Keratinocyte (primary cell): ENCODE results near the gene GABPB2. TPM values are rescaled to one million over a fixed set of nuclear protein-coding genes. Genes with fewer than 3 reads are reported as not detected.

Experiments
- DNase-seq: peaks from one replicate; pipeline ENCODE4 v3.0.0-alpha.2; 2011; ENCODE audit warnings: low read depth, missing footprints, low spot score
- FAIRE-seq: peaks from 2 replicates; lab custom pipeline; 2011; peaks lifted over from hg19 to GRCh38; lab: Jason Lieb, UNC
- H2AFZ ChIP-seq: 2 replicates; pipeline ENCODE4 v1.6.0; 2012; ENCODE audit warnings: low read length, control low read depth, inconsistent platforms; ENCODE audit not compliant: control insufficient read depth
- H3K27ac ChIP-seq: 2 replicates; pipeline ENCODE4 v1.5.1; 2011; ENCODE audit warnings: low read length; ENCODE audit not compliant: control insufficient read depth, insufficient read depth
- H3K27me3 ChIP-seq: 3 replicates; pipeline ENCODE4 v1.6.0; 2011; ENCODE audit warnings: low read length; ENCODE audit not compliant: control insufficient read depth, insufficient read depth; ENCODE audit errors: extremely low read depth
- H3K36me3 ChIP-seq, 2 experiments: 2 replicates in 1 of 2; 3 replicates in 1 of 2; pipeline ENCODE4 v1.5.1; 2011; ENCODE audit warnings: low read length in 2 of 2, mild to moderate bottlenecking in 1 of 2; ENCODE audit not compliant: control insufficient read depth in 2 of 2, insufficient read depth in 2 of 2; ENCODE audit errors: extremely low read depth in 1 of 2
- H3K4me1 ChIP-seq: 3 replicates; pipeline ENCODE4 v1.5.1; 2011; ENCODE audit warnings: low read length; ENCODE audit not compliant: control insufficient read depth, insufficient read depth; ENCODE audit errors: extremely low read depth
- H3K4me2 ChIP-seq: 3 replicates; pipeline ENCODE4 v1.6.0; 2011; ENCODE audit warnings: low read depth, low read length; ENCODE audit not compliant: control insufficient read depth, insufficient read depth; ENCODE audit errors: extremely low read depth
- H3K4me3 ChIP-seq, 3 experiments: fragments of 200-600 bp in 1 of 3; sonication (generic) in 1 of 3; 2 replicates in 2 of 3; 3 replicates in 1 of 3; pipeline ENCODE4 v1.5.1; 2011 to 2016; ENCODE audit warnings: low read length in 3 of 3, mild to moderate bottlenecking in 3 of 3, control low read depth in 2 of 3, inconsistent platforms in 1 of 3, low read depth in 1 of 3, mixed read lengths in 1 of 3, mixed run types in 1 of 3, moderate library complexity in 1 of 3; ENCODE audit not compliant: control insufficient read depth in 2 of 3, insufficient read depth in 2 of 3; ENCODE audit errors: extremely low read depth in 1 of 3
- H3K79me2 ChIP-seq: 2 replicates; pipeline ENCODE4 v1.6.0; 2012; ENCODE audit warnings: low read length; ENCODE audit not compliant: control insufficient read depth, insufficient read depth
- H3K9ac ChIP-seq: 3 replicates; pipeline ENCODE4 v1.6.0; 2011; ENCODE audit warnings: low read length; ENCODE audit not compliant: control insufficient read depth, insufficient read depth; ENCODE audit errors: extremely low read depth
- H3K9me1 ChIP-seq: 3 replicates; pipeline ENCODE4 v1.6.0; 2011; ENCODE audit warnings: low read length; ENCODE audit not compliant: control insufficient read depth, insufficient read depth; ENCODE audit errors: extremely low read depth
- H3K9me3 ChIP-seq: 2 replicates; pipeline ENCODE4 v1.5.1; 2012; ENCODE audit warnings: low read depth, low read length; ENCODE audit not compliant: control insufficient read depth
- H4K20me1 ChIP-seq: 3 replicates; pipeline ENCODE4 v1.6.0; 2011; ENCODE audit warnings: low read length; ENCODE audit not compliant: control insufficient read depth, insufficient read depth; ENCODE audit errors: extremely low read depth
- CTCF ChIP-seq, 3 experiments: IDR thresholded peaks in 1 of 3; conservative IDR thresholded peaks in 1 of 3; optimal IDR thresholded peaks in 1 of 3; 2 replicates in 2 of 3; 3 replicates in 1 of 3; pipeline versions ENCODE3 to v1.5.1; 2011; ENCODE audit warnings: low read length in 3 of 3, mild to moderate bottlenecking in 3 of 3, moderate library complexity in 2 of 3, control low read depth in 1 of 3, inconsistent platforms in 1 of 3; ENCODE audit not compliant: insufficient read depth in 2 of 3; ENCODE audit errors: extremely low read depth in 1 of 3
- EZH2 ChIP-seq: IDR thresholded peaks from one replicate; pipeline ENCODE4 v1.6.1; 2012; ENCODE audit warnings: inconsistent platforms, mild to moderate bottlenecking, low read length, moderate library complexity
- dilution Hi-C: fragments of 300-500 bp; cut with MboI; formaldehyde crosslinking; loops from one replicate; pipeline ENCODE4 v1.7.0; 2020; ENCODE audit warnings: low sequenced_read_pairs; ENCODE audit not compliant: extremely low pct_ligation_motif_present
- polyA plus RNA-seq, 5 experiments: library from polyadenylated mRNA; depleted of rRNA in 3 of 5; stranded (reverse) in 3 of 5; stranded (forward) in 1 of 5; unstranded in 1 of 5; fragments of >200 nt; gene quantifications; 1 replicate in 1 of 5; 2 replicates in 3 of 5; 3 replicates in 1 of 5; pipeline versions ENCODE4 v1.2.1 to v1.2.3, GENCODE V29; 2011 to 2012; ENCODE audit warnings: missing spikeins in 2 of 5, low read depth in 1 of 5, low replicate concordance in 1 of 5

The GABPB2 gene
- polyA plus RNA-seq, 1 donor (not counting 4 experiments of a cell fraction or from before 2014, with no cell fraction given), result 13.3 TPM

GRCh38 chr1:151147132-151147503, 76.6 kb downstream of the GABPB2 start:
- TF ChIP-seq CTCF (optimal IDR thresholded peaks at IDR 0.05 in 1 of 3, IDR thresholded peaks at IDR 0.05 in 1 of 3, conservative IDR thresholded peaks at IDR 0.05 in 1 of 3; ENCODE audit: extremely low read depth in 1 of 3, insufficient read depth in 2 of 3, low read length in 3 of 3), result no peak
- no peak for TF ChIP-seq EZH2
- H3K36me3 ChIP-seq, result no peaks in the 10 kb centered on the region
- H2AFZ ChIP-seq, result peak overlapping the region; percentile 91
- H4K20me1 ChIP-seq, result no peaks in the 10 kb centered on the region
- DNase-seq, result no peak
- H3K4me1 ChIP-seq, result peaks cover 15% of the 10 kb centered on the region
- H3K9me1 ChIP-seq, result no peaks in the 10 kb centered on the region
- H3K9ac ChIP-seq, result peak overlapping the region; percentile 78
- dilution Hi-C loops, result no loop called here
- peak overlapping the region; percentile 94 for H3K4me2 ChIP-seq
- no peak for FAIRE-seq
- H3K27me3 ChIP-seq, result peaks cover 15% of the 10 kb centered on the region
- no peaks in the 10 kb centered on the region for H3K79me2 ChIP-seq
- H3K4me3 ChIP-seq, result peak overlapping the region; percentile 48 to 78 (median 77)
- peak overlapping the region; percentile 59 for H3K27ac ChIP-seq
- H3K9me3 ChIP-seq, result no peaks in the 10 kb centered on the region

- no peak overlapping the region for H3K4me2 ChIP-seq
- no peak overlapping the region for H3K4me3 ChIP-seq
- no peaks in the 10 kb centered on the region for H3K36me3 ChIP-seq
- dilution Hi-C loops, result no loop called here
- H4K20me1 ChIP-seq, result no peaks in the 10 kb centered on the region
- FAIRE-seq (no peak), DNase-seq (no peak)
- no peaks in the 10 kb centered on the region for H3K9me1 ChIP-seq
- no peak overlapping the region for H2AFZ ChIP-seq
- H3K4me1 ChIP-seq, result peaks cover 15% of the 10 kb centered on the region
- no peak for TF ChIP-seq EZH2
- no peak for TF ChIP-seq CTCF (optimal IDR thresholded peaks at IDR 0.05 in 1 of 3, IDR thresholded peaks at IDR 0.05 in 1 of 3, conservative IDR thresholded peaks at IDR 0.05 in 1 of 3; ENCODE audit: extremely low read depth in 1 of 3, insufficient read depth in 2 of 3, low read length in 3 of 3)
- H3K79me2 ChIP-seq, result no peaks in the 10 kb centered on the region
- no peaks in the 10 kb centered on the region for H3K9me3 ChIP-seq
- no peak overlapping the region for H3K27ac ChIP-seq
- peaks cover 15% of the 10 kb centered on the region for H3K27me3 ChIP-seq
- H3K9ac ChIP-seq, result peak overlapping the region; percentile 78
Observed at GRCh38 chr1:151147665-151148064, 77.1 kb downstream of the GABPB2 start.
